ENCODE measurements around the gene MAML2.

MAML2 gene

DNA sequence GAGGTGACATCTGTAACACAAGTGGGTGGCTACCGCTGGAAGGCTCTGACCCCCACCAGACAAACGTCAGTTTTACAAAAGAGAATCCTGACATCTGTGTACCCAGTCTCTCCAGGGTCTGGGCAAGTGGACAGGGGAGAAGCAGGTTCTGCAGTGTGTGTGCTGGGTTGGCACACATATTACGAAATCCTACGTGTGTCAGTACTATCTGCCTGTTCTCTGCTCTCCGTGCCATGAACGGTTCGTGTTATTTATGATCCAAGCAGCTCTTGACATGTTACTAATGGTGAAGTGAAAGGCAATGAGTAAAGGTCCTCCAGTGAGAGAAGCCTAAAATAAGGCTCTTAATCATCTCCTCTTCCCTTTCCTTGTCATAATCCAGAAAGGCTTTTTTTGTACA, 217.6 kb downstream of the MAML2 start:
- DNase-seq (ENCODE audit: low read depth), result peak; percentile 87

DNA sequence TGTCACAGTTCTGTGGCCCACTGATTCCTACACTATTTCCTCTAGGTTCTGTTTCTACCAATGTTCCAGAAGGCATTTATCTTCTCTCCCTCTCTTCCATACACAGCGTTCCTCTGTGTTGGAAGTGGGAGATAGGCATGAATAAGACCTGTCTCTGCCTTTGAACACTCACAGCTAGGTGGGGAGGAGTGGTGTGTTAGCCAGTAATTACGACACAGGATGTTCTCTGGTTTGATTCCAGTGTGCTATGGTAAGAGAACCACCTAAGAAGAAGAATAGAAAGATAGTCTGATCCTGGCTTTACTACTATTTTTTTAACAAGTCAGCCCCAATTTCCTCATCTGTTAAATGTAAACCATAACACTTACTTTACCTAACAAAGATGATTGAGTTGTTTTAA, 218.8 kb downstream of the MAML2 start:
- DNase-seq (ENCODE audit: low read depth), result peak; percentile 75

DNA sequence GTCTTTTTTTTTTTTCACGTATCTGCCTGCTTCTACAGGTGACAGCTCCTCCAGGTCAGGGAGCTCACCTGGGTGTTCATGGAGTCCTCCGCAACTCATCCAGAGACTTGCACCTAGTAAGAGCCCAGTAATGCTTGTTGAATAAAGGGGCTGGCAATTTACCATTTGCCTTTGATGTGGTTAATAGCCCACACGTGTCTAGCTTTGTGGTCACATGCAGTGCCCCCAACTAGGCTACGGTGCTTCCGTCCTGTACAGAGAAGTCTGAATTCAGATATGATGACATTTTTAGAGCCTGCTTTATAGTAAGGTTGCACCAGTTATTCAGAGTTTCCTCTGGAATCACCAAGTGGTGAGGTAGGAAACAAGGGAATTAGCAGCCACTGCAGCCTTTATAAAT, 219.7 kb downstream of the MAML2 start:
- DNase-seq (ENCODE audit: low read depth), result no peak

DNA sequence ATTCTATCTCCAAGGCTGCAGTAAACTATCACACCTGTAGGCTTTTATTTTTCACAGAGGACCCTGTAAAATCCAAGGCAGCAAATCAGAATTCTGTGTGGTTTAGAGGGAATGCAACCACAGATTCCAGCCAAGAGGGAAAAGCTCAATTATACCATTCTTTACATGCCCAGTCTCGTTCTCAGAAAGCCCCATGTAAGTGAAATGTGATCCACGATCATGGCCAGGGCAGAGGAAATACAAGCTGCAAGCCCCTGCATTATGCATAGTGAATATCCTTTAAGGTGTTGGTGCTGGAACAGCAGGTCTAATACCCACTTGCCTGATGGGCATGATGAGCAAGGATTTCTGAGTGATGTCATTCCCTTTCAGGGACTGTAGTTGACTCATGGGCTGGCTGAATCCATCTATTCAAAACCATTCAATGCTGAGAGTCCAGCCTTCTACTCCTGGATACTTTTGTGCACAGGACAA, 220.4 kb downstream of the MAML2 start:
- peak; percentile 45 for DNase-seq (ENCODE audit: low read depth)

DNA sequence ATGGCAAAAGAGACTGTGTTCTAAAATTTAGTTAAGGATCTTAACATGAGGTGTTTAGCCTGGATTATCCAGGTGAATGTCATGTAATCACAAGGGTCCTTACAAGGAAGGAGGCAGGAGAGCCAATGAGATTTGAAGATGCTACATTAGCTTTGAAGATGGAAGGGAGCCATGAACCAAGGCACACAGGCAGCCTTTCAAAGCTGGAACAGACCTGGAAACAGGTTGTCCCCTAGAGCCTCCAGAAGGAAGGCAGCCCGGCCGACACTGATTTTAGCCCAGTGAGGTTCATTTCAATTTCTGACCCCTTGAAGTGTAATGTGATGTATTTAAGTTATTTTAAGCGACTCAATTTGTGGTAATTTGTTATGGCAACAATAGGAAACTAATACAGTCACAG, 223.8 kb downstream of the MAML2 start:
- DNase-seq (ENCODE audit: low read depth), result no peak

DNA sequence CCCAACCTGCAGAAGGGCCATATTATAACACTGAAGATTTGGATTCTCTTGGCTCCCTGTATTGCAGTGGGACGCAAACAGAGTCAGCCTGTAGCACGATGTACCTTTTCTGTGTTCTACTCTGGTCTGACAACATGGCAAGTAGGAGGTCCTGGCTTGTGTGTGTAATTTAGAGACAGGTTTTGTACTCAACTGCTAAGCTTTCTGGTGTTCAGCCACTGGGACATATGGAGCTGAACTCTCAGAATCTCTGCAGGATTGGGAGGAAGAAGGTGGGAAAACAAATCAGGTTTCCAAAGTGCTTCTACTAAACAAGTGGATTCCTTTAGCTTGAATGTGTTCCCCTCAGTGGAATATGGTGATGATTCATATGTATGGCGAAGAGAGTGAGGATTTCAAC, 226.6 kb downstream of the MAML2 start:
- no peak for DNase-seq (ENCODE audit: low read depth)

DNA sequence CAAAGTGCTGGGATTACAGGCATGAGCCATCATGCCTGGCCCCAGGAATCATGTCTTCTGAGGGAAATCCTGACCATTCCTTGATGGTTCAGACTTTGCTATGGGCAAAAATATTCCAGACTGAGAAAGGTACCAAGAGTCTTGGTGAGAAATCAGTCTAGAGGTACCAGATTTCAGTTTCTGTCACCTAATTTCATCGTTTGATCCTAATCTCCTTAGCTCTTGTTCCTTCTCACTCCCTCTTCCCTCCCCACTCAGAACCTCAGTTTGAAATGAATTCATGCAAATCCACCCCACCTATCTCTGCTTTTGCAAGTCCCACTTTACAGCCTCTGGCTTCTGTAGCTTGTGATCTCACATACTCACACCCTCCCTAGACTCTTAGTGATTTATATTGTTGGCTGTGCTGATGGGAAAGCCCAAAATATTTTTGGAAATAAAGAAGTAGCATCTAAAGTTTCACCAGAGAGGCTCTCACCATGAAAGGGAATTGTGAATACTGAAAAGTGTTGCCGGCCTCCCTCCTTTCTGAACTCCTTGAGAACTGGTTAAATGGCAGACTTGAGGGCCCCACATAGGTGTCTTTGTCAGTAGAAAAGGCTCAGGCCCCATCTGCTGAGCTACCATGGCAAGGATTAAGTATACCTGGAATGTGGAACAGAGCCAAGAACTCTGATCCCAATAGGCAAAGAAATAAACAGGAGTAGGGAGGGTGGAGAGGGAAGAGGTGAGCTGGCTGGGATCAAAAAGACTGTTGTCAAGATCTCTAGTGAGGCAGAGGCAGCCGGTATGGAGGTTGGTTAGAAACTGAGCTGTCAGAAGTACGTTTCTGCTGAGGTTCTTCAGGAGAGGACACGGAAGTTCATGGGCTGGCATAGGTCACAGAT, 228.6 kb downstream of the MAML2 start:
- no peak for DNase-seq (ENCODE audit: low read depth)

DNA sequence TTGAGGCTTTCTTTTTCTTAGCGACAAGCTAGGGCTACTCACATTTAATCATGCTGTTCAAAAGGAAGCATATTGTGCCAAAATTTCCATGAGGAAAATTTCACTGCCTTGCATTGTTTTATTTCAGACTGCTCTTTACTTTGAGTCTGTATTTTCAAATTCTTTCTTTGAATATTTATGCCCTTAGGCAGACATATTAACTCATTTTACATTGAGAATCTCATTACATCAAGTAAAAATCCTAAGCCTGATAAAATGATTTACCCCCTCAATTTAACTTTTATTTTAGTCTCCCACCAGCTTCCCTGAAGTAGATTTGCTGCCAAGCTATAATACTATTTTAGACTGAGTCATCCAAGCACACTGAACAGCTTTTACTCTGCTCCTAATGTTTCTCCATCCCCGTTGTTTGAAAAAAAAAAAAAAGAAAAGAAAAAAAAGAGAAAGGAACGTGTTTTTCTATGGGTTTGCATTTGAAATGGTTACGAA, 229.8 kb downstream of the MAML2 start:
- peak; percentile 65 for DNase-seq (ENCODE audit: low read depth)

DNA sequence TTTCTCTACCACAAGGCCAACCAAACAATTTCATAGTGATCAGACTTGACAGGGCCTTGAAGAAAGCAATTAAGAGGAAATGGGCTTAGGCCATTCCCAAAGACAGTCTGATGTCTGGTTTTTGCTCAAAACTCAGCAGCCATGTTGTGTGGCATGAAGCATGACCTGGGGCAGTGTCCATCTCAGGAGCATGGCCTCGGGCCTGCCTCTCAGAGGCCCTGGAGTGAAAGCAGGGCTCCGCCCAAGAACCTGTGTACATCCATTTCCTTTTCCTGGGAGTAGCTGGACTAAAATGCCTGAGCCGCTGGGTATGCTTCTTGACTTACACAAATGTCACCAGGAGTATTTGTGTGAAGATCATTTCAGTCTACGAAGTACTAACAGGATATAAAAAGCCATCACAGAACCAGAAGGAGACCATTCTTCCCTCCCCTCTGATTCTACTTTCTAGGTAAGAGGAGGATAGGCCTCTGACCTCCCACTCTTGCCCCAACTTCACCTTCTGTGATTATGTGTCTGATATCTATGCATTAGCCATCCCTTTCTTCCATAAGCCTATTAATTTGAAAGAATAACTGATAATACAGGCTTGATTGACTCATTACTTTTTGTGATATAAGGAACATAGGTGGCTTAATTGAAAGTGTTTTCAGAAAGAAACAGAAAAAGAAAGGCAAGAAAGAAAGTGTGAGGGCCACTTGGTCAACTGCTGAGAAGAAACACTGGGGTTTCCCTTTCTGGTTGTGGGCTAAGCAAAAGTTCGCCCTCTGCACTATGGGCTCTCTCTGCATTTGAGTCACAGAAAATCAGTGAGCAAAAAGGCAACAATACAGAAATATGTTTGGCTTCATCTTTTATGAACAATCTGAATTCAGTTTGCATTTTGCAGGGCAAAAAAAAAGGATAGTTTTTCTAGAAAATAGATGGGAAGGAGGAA, 230.5 kb downstream of the MAML2 start:
- DNase-seq (ENCODE audit: low read depth), result no peak

DNA sequence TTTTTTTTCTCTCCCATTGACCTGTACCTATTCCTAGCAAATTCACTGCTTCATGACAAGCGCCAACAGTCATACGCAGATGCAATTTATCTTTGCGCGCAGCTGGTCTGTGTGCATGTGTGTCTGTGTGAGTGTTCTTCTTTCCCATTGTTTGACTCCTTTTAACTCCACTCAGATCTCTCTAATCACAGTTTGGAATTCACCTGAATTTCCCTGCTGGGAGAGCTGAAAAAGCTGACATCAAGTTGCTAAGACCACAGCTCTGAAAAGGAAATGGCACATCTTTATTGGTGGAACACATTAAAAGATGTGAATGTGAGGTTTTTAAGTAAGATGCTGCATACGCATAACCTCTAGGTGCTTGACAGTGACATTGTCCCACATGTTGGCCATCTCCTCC, 231.7 kb downstream of the MAML2 start:
- DNase-seq (ENCODE audit: low read depth), result no peak

DNA sequence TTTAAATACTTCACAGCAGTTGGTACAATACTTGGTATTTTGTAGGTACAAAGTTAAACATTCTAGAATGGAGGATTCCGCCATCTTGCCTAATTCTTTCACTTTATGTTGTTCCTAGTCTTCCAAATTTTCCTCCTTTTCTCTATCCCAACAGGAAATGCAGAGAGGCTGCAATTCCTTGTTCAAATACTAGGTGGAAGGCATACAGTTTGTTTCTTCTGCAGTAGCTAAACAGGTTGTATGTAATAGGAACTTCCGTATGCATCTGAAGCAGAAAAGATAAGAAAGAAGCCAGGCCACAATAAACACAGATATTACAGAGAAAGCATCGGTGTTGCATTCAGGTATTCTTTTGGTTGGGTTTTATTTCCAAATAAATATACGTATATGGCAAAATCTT, 232.7 kb downstream of the MAML2 start:
- no peak for DNase-seq (ENCODE audit: low read depth)

DNA sequence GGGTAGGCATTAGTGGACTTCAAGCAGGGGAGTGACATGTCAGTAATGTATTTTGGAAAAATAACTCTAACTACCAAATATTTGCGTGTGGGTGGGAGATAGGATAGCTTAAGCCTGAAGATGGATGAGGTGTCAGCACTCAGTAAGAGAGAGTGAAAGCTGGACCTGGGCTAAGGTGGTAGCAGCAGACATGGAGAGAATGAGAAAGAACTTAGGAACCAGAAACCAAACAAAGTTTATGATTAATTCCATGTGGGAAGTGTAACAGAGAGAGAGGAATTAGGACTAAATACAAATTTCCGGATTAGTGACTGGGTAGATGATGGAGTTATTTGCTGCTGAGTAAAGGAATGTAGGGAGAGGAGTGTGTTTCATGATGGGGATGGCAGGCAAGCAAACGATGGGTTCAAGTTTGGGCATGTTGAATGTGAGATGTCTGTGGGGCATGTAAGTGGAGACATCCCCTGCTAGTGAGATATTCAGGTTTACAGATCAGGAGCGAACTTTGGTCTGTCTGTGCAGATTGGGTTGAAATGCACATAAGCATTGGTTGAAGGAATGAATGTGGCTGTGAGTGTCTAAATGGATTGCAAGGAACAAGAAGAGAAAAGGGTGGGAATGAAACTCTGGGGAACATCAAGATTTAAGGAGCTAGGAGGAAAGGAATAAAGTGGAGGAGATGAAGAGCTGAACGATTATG, 233.5 kb downstream of the MAML2 start:
- peak; percentile 41 for DNase-seq (ENCODE audit: low read depth)

DNA sequence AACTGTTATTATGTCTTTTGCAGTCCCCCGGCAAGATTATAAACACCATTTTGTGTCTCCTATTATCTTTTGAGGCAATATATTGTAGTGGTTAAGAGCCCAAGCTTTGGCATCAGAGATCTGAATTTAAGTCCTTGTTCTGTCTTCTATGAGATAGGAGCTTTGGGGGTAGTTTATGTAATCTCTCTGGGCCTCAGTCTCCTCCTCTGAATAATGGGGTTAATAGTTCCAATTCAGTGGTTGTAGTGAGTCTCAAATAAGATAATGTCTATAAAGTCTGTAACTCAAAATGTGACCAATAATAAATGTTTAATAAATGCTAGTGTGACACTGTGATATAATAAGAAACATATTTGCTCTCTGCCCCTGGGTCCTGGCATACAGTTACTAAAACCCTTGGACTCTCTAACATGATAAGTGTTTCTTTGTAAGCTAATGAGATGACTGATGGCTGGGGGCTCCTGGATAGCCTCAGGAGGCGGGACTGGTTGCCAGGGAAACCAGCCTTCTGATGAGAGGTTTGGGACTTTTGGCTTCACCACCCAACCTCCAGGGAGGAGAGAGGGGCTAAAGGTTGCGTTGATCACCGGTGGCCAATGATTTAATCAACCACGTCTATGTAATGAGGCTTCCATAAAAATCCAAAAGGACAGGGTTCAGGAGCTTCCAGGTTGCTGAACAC, 235.7 kb downstream of the MAML2 start:
- DNase-seq (ENCODE audit: low read depth), result no peak

DNA sequence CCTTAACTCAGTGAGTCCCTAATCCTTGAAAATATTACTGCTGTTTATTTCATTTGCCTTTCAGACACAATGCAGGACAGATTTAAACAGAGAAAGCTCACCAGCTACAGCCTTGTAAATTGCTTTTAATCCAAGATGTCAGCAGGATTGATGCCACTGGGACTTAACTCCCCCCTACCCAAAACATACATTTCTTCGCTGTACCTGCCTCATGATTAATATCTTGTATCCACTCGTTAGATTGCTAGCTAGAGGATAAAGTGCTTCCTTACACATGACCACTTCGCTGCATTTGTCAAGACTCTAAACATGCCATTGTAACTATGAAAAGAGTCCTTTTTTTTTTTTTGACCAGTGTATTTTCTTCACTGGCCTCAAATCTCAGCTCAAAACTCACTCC, 236.3 kb downstream of the MAML2 start:
- no peak for DNase-seq (ENCODE audit: low read depth)

DNA sequence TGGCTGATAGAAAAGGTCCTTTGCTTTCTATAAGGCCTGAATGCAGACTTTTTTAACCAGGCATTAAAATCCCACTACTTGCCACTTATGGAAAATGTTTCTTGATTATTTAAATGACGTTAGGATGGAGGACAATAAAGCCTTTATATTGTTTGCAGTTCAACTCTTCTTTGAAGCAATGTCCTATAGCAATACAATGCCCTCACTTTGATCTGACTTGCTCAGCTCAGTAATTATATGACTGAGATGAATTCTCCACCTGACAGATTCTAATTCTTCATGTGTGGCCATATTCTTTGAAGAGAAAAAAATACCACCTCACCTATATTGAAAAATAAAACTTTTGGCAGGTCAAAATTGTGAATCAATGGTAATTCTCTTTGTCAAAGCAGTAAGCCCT, 237.1 kb downstream of the MAML2 start:
- DNase-seq (ENCODE audit: low read depth), result no peak

DNA sequence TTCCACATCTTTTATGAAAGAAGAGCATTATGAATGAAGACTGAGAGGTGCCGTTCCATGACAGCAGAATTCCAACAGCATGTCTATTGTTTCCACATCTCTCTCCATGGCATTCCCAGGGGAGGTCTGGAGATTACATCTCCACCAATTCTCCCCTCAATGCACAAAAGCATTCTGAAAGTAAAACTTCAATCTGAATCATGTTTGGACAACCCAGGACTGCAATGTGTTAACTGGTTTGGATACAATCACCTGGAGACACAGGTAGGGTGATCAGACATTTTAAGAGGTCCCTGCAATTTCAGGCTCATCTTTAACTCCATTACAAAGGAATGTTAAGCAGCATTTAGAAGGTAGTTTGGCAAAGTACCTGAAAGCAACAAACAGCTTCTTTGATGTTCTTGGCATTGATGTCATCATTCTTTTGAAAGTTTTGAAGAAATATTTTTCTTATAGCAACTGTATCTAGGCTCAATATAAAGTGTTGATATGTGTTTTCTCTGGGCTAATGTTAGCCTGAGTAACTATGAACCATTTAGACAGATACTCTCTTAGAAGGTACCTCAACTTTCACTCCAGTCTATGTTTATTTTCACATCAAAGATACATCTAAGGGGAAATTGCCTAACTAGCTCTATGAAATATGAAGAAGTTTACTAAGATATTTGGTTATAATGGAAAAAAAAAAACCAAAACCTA, 237.6 kb downstream of the MAML2 start:
- no peak for DNase-seq (ENCODE audit: low read depth)

DNA sequence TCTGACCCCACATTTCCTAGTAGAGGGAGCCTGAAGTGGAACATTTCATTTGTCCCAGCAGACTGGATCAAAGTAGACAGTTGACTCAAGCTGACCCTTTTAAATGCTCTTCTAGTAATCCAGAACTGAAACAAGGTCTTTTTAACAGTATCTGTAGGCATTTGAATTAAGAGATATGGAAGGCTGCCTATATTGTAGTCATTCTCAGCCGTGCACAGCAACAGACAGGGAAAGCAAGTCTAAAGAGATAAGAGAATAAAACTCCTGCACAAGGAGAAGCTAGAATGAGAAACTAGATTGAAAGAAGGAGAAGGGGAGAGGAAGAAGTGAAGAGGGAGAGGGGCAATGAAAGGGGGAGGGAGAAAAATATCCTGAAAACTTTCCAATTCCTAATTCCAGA, 238.5 kb downstream of the MAML2 start:
- DNase-seq (ENCODE audit: low read depth), result no peak

DNA sequence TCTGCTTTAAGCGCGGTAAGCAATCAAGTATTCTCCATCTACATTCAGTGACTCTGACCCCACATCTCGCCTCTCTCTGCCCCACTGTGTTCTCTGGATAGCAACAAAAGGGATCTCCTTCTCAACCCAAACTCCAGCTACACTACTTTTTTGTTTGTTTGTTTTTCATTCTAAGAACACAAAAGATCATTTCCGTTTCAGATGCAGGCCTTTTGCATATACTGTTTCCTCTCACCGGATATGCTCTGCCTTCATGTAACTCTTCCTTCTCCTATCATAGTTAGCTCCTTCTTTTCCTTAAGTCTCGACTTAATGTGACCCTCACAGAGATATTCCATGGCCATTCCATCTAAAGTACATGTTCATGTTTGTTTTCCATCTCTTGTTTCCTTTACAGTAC, 239.3 kb downstream of the MAML2 start:
- DNase-seq (ENCODE audit: low read depth), result no peak

DNA sequence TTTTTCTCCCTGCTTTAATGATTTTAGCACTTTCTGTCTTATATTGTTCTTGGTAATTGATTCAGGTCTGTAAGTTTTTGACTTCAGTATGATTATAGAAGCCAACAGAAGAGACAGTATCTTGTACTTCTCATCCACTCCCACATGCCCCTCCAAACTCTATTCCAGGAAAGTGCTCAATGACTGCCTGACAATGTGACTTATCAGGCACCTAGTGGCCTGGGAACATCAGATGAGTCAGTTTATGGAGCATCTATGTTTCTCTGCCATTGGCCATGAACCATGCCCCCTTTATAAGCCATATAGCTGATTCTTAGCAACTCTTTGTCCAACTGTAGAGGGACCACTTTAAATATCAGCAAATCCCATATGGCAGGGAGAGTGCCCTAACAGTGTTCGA, 239.9 kb downstream of the MAML2 start:
- no peak for DNase-seq (ENCODE audit: low read depth)

DNA sequence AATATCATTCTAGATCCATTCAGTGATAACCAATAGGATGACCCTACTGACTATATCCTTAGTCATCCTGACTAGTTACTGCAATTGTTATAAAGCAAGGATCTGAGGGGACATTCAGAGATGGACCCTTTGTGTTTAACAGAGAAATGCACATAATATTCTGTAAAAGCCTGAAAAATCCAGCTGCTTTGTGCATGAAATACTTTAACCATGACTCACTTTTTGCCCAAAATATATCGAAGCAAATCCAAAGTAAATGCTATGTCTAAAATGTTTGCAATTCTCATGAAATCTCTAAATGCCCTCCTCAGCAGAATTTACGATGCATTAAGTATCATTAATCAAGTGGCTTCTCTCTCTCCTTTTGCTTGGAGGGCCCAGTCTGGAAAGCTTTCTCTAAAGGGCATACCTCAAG, 240.3 kb downstream of the MAML2 start:
- DNase-seq (ENCODE audit: low read depth), result peak; percentile 39

DNA sequence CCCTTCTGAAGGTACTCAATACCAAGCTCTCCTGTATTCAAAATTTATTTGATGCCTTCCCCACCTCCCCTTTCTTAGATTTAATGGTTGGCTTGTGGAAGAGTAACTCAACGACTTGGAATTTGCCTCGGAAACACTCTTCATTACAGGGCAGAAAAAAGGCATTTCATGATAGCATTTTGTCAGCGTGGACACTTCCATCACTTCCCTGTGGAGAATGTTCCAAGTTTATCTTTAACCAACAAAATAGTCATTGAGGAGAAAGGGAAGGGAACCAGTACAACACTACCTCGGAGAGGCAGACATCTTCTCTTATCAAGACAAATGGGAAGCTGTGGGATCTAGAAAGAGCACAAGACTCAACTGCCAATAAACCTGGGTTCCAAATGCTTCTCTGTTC, 241.8 kb downstream of the MAML2 start:
- DNase-seq (ENCODE audit: low read depth), result peak; percentile 31
